Stimulated activated CD8-positive, alpha-beta memory T cell treated with anti-CD3 and anti-CD28 coated beads, Interleukin-2, amount 100 ng/mL, for 1 hour (primary cell): Measurements from ENCODE around the gene GAD1.

Experiments
- DNase-seq, 2 donors: peaks; one replicate each; pipeline ENCODE4 v3.0.0-alpha.2; 2020; ENCODE audit warnings: low read depth in 2 of 2

GAD1 gene

GRCh38 chr2:170818036-170818751 is 1.5 kb downstream of the GAD1 start:
- no peak for DNase-seq

- no peak for DNase-seq
Measured at GRCh38 chr2:170818752-170819470, 2.2 kb downstream of the GAD1 start.

GRCh38 chr2:170819680-170820664 is 3.3 kb downstream of the GAD1 start:
- no peak for DNase-seq

- no peak for DNase-seq
Measured at GRCh38 chr2:170820757-170821530, 4.3 kb downstream of the GAD1 start.

- DNase-seq: no peak
Measured at GRCh38 chr2:170821531-170822289, 5.0 kb downstream of the GAD1 start.

GRCh38 chr2:170822290-170823087 is 5.8 kb downstream of the GAD1 start:
- DNase-seq: no peak

GRCh38 chr2:170823088-170823897 is 6.6 kb downstream of the GAD1 start:
- no peak for DNase-seq

GRCh38 chr2:170823898-170824215 is 7.2 kb downstream of the GAD1 start:
- no peak for DNase-seq

- DNase-seq: no peak
Measured at GRCh38 chr2:170824526-170825015, 7.9 kb downstream of the GAD1 start.

GRCh38 chr2:170827841-170828532 is 11.3 kb downstream of the GAD1 start:
- DNase-seq: no peak

GRCh38 chr2:170828533-170828916 is 11.8 kb downstream of the GAD1 start:
- no peak for DNase-seq

- DNase-seq: no peak
Measured at GRCh38 chr2:170829036-170829435, 12.3 kb downstream of the GAD1 start.

GRCh38 chr2:170830166-170830565 is 13.5 kb downstream of the GAD1 start:
- DNase-seq: no peak

GRCh38 chr2:170831115-170831514 is 14.4 kb downstream of the GAD1 start:
- no peak for DNase-seq

- DNase-seq: no peak
Measured at GRCh38 chr2:170836027-170836426, 19.3 kb downstream of the GAD1 start.

- DNase-seq: no peak
Measured at GRCh38 chr2:170840717-170841210, 24.1 kb downstream of the GAD1 start.

- DNase-seq: no peak
Measured at GRCh38 chr2:170842785-170843184, 26.1 kb downstream of the GAD1 start.

- DNase-seq: no peak
Measured at GRCh38 chr2:170843656-170844055, 27.0 kb downstream of the GAD1 start.
